Measurements from ENCODE around the gene CEP290. TPM values are rescaled to one million over a fixed set of nuclear protein-coding genes. Genes with fewer than 3 reads are reported as not detected.

Gene CEP290
- total RNA-seq, 4 donors from 2014 or later = 5.6 to 77.8 (median 16.3) TPM

GRCh38 chr12:88001327-88001726 lies 140.6 kb downstream of the CEP290 start:
- H3K9me3 ChIP-seq = no peaks in the 10 kb centered on the region
- H3K36me3 ChIP-seq = no peaks in the 10 kb centered on the region
- no peaks in the 10 kb centered on the region for H3K27me3 ChIP-seq
- intact Hi-C loops (cut with DNase I; ENCODE audit: low total_unique reads) = no loop called here
- H3K27ac ChIP-seq = no peak overlapping the region
- no peak for TF ChIP-seq POLR2A (IDR thresholded peaks at IDR 0.05)
- TF ChIP-seq, protein P1, sequence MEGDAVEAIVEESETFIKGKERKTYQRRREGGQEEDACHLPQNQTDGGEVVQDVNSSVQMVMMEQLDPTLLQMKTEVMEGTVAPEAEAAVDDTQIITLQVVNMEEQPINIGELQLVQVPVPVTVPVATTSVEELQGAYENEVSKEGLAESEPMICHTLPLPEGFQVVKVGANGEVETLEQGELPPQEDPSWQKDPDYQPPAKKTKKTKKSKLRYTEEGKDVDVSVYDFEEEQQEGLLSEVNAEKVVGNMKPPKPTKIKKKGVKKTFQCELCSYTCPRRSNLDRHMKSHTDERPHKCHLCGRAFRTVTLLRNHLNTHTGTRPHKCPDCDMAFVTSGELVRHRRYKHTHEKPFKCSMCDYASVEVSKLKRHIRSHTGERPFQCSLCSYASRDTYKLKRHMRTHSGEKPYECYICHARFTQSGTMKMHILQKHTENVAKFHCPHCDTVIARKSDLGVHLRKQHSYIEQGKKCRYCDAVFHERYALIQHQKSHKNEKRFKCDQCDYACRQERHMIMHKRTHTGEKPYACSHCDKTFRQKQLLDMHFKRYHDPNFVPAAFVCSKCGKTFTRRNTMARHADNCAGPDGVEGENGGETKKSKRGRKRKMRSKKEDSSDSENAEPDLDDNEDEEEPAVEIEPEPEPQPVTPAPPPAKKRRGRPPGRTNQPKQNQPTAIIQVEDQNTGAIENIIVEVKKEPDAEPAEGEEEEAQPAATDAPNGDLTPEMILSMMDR (IDR thresholded peaks at IDR 0.05) = no peak
- H3K4me1 ChIP-seq = no peaks in the 10 kb centered on the region
- H3K4me3 ChIP-seq = no peak overlapping the region
- no peak for DNase-seq

Small RNAs within 50 kb of the gene (small RNA-seq; reads per million reads assigned to genes)
- gene RNA5SP364 = not detected

Other genes with a start within 250 kb of the CEP290 start
- gene C12orf50, start 112.7 kb downstream of the CEP290 start, total RNA-seq = 1 to 10 TPM in 1 of 4 donors, under 1 TPM in 1, not detected in 2; 0.40 to 7.7 TPM
- gene TMTC3, start 219 bp upstream of the CEP290 start, total RNA-seq = 10 to 100 TPM in 3 of 4 donors, 1 to 10 TPM in 1; 9.0 to 86.5 (median 20.0) TPM

Measured in uterus (tissue), 4 donors.